Uterus (tissue), 4 donors: ENCODE data around the gene NPAS2. TPM values are rescaled to one million over a fixed set of nuclear protein-coding genes. Genes with fewer than 3 reads are reported as not detected.

Source experiments
- DNase-seq, 2 donors: peaks; one replicate each; pipeline ENCODE4 v3.0.0-alpha.2; 2019 to 2020
- H3K27ac ChIP-seq, 2 donors: fragments of 200-600 bp; sonication (generic); 1 replicate in 1 of 2; 2 replicates in 1 of 2; pipeline ENCODE4 v1.5.1; 2016 to 2018
- H3K27me3 ChIP-seq, 2 donors: fragments of 200-600 bp; sonication (generic); one replicate each; pipeline ENCODE4 v1.5.1; 2018 to 2019; ENCODE audit warnings: control low read depth in 1 of 2
- H3K36me3 ChIP-seq, 2 donors: fragments of 200-600 bp; sonication (generic); one replicate each; pipeline ENCODE4 v1.5.1; 2019; ENCODE audit warnings: control low read depth in 1 of 2
- H3K4me1 ChIP-seq, 2 donors: fragments of 200-600 bp; sonication (generic); one replicate each; pipeline ENCODE4 v1.5.1; 2018 to 2019; ENCODE audit warnings: control low read depth in 1 of 2
- H3K4me3 ChIP-seq, 2 donors: fragments of 200-600 bp; sonication (generic); 1 replicate in 1 of 2; 2 replicates in 1 of 2; pipeline ENCODE4 v1.5.1; 2018 to 2019; ENCODE audit warnings: mild to moderate bottlenecking in 1 of 2
- H3K9me3 ChIP-seq, 2 donors: fragments of 200-600 bp; sonication (generic); one replicate each; pipeline ENCODE4 v1.5.1; 2019; ENCODE audit warnings: control low read depth in 1 of 2
- POLR2A ChIP-seq, 2 donors: fragments of 450-650 bp; IDR thresholded peaks; one replicate each; pipeline ENCODE4 v1.6.1; 2016; ENCODE audit warnings: antibody characterized with exemption in 2 of 2, mild to moderate bottlenecking in 1 of 2, moderate library complexity in 1 of 2
- intact Hi-C: fragments of 100-400 bp; cut with DNase I; formaldehyde crosslinking; loops from one replicate; pipeline ENCODE4 v1.15.1; 2023; ENCODE audit warnings: low total_unique reads
- total RNA-seq, 4 donors: library from RNA; depleted of rRNA in 3 of 4; stranded (reverse); fragments of >200 nt in 3 of 4; gene quantifications; one replicate each; pipeline versions ENCODE4 v1.1.0 to v1.2.4, GENCODE V29; 2014 to 2023
- TF ChIP-seq, protein P1 (sequence below), 4 experiments: fragments of 200-600 bp in 2 of 4; fragments of 450-650 bp in 2 of 4; sonication (generic) in 2 of 4; IDR thresholded peaks; one replicate each; pipeline ENCODE4 v1.5.1; 2016 to 2019; ENCODE audit warnings: antibody characterized with exemption in 4 of 4, mild to moderate bottlenecking in 2 of 4, moderate library complexity in 1 of 4
- donor health status: DM: yes; HTN: yes; CAD: no.

NPAS2 gene
- total RNA-seq, 4 donors from 2014 or later, result 5.6 to 66.5 (median 24.9) TPM

GRCh38 chr2:100967716-100968115 lies 147.8 kb downstream of the NPAS2 start:
- Histone ChIP-seq H3K9me3 (no peaks in the 10 kb centered on the region), H3K4me3 (no peak overlapping the region), H3K4me1 (no peaks in the 10 kb centered on the region), H3K36me3 (no peaks in the 10 kb centered on the region), H3K27me3 (no peaks in the 10 kb centered on the region), H3K27ac (no peak overlapping the region)
- no peak for DNase-seq
- TF ChIP-seq, protein P1, sequence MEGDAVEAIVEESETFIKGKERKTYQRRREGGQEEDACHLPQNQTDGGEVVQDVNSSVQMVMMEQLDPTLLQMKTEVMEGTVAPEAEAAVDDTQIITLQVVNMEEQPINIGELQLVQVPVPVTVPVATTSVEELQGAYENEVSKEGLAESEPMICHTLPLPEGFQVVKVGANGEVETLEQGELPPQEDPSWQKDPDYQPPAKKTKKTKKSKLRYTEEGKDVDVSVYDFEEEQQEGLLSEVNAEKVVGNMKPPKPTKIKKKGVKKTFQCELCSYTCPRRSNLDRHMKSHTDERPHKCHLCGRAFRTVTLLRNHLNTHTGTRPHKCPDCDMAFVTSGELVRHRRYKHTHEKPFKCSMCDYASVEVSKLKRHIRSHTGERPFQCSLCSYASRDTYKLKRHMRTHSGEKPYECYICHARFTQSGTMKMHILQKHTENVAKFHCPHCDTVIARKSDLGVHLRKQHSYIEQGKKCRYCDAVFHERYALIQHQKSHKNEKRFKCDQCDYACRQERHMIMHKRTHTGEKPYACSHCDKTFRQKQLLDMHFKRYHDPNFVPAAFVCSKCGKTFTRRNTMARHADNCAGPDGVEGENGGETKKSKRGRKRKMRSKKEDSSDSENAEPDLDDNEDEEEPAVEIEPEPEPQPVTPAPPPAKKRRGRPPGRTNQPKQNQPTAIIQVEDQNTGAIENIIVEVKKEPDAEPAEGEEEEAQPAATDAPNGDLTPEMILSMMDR (IDR thresholded peaks at IDR 0.05), result no peak
- no peak for TF ChIP-seq POLR2A (IDR thresholded peaks at IDR 0.05)
- intact Hi-C loops, result no loop called here

DNA sequence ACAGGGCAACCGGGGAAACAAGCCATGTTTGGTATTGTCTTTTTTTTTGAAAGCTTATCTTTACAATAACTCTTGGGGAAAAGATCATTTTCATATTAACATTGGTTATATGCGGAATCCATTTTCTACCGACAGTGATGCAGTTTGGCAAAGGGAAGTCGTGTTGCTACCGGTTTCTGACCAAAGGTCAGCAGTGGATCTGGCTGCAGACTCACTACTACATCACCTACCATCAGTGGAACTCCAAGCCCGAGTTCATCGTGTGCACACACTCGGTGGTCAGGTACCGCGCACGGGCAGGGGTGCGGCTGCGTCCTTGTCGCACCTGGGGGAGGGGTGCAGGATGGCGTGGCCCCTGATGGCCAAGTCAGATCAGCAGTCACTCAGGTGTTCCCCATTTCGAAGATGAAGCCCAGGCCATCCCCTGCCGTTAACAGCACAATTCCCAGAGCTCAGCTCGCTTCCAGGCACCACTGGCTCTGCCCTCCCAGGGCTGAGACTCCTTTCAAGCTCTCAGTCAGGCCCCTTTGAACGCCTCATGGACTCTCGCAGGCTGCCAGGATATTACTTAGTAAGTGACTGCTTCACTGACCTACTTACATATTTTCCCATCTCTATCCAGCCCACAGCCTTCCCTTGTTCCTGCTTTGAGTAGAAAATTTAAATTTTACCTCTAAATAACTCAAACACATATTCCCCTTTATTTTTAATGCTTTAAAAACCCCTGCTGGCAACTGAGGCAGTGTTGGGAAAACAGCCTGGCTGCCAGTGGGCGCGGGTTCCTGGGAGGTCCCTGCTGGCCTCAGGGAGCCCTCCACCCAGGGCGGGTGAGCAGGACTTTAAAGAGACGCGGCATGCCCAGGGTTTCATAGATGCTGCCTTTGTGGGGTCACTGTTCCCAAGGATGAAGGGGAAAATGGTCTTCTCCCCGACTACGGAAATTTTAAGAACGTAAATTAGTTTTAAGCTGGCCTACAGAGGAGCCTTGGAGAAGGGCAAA lies 148.5 kb downstream of the NPAS2 start:
- Histone ChIP-seq H3K27ac (no peak overlapping the region), H3K36me3 (no peaks in the 10 kb centered on the region), H3K4me1 (no peaks in the 10 kb centered on the region), H3K9me3 (no peaks in the 10 kb centered on the region), H3K27me3 (no peaks in the 10 kb centered on the region), H3K4me3 (no peak overlapping the region)
- TF ChIP-seq, protein P1 (IDR thresholded peaks at IDR 0.05), result no peak
- no peak for TF ChIP-seq POLR2A (IDR thresholded peaks at IDR 0.05)
- intact Hi-C loops, result no loop called here
- DNase-seq, result no peak

DNA sequence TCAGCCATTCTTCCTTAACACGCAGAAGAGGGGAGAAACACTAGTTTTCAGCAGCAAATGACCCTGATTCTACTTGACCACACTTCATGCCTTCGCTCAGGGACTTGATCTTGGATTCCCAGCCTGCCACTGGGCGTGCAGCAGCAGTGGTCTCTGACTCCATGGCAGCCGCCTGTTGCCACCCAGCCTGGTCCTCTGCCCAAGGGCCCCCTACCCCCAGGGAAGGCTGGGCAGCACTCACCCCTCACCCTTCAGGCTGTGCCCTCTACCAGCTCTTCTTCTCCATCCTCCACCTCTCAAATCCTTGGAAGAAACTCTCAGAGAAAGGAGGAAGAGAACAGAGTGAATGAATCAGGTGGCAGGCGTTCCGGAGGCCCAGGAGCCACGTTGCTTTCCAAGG lies 150.1 kb downstream of the NPAS2 start:
- no peak for TF ChIP-seq POLR2A (IDR thresholded peaks at IDR 0.05)
- TF ChIP-seq, protein P1 (IDR thresholded peaks at IDR 0.05), result no peak
- H3K36me3 ChIP-seq, result no peaks in the 10 kb centered on the region
- DNase-seq, result no peak
- H3K4me1 ChIP-seq, result no peaks in the 10 kb centered on the region
- no peak overlapping the region for H3K4me3 ChIP-seq
- H3K9me3 ChIP-seq, result no peaks in the 10 kb centered on the region
- no peaks in the 10 kb centered on the region for H3K27me3 ChIP-seq
- H3K27ac ChIP-seq, result no peak overlapping the region
- intact Hi-C loops, result no loop called here

GRCh38 chr2:100971221-100971620 lies 151.3 kb downstream of the NPAS2 start:
- TF ChIP-seq, protein P1 (IDR thresholded peaks at IDR 0.05), result no peak
- TF ChIP-seq POLR2A (IDR thresholded peaks at IDR 0.05), result no peak
- DNase-seq, result no peak

GRCh38 chr2:100972452-100972851 lies 152.5 kb downstream of the NPAS2 start:
- H3K4me1 ChIP-seq, result no peaks in the 10 kb centered on the region
- H3K36me3 ChIP-seq, result no peaks in the 10 kb centered on the region
- no peak overlapping the region for H3K27ac ChIP-seq
- intact Hi-C loops, result no loop called here
- H3K9me3 ChIP-seq, result no peaks in the 10 kb centered on the region
- H3K4me3 ChIP-seq, result no peak overlapping the region
- DNase-seq, result no peak
- H3K27me3 ChIP-seq, result no peaks in the 10 kb centered on the region
- TF ChIP-seq, protein P1 (IDR thresholded peaks at IDR 0.05), result no peak
- no peak for TF ChIP-seq POLR2A (IDR thresholded peaks at IDR 0.05)

More at GRCh38 chr2:100971221-100971620, 151.3 kb downstream of the NPAS2 start:
- Histone ChIP-seq H3K36me3 (no peaks in the 10 kb centered on the region), H3K9me3 (no peaks in the 10 kb centered on the region), H3K4me1 (no peaks in the 10 kb centered on the region), H3K4me3 (no peak overlapping the region), H3K27me3 (no peaks in the 10 kb centered on the region), H3K27ac (no peak overlapping the region)
- intact Hi-C loops, result no loop called here
